Omental fat pad (tissue), 4 donors: ENCODE measurements around the gene MEA1. TPM values are rescaled to one million over a fixed set of nuclear protein-coding genes. Genes with fewer than 3 reads are reported as not detected.

Experiments used
- ATAC-seq: fragments of 150-250 bp; one replicate; pipeline ENCODE4 v1.9.1; 2016; ENCODE audit warnings: mild to moderate bottlenecking, moderate library complexity; ENCODE audit not compliant: low FRiP score
- DNase-seq: peaks from one replicate; pipeline ENCODE4 v3.0.0-alpha.2; 2019; ENCODE audit warnings: low spot score
- CTCF ChIP-seq, 3 donors: fragments of 450-650 bp; IDR thresholded peaks; one replicate each; pipeline ENCODE4 v1.5.1; 2016 to 2017; ENCODE audit warnings: antibody characterized with exemption in 3 of 3, mild to moderate bottlenecking in 3 of 3, moderate library complexity in 2 of 3
- total RNA-seq, 4 donors: library from RNA; depleted of rRNA; stranded (reverse); fragments of >200 nt; gene quantifications; one replicate each; pipeline ENCODE4 v1.1.0, GENCODE V29; 2016

The MEA1 gene
- total RNA-seq, 4 donors from 2014 or later = 39.6 to 67.8 (median 45.5) TPM

- ATAC-seq = no peak
- no peak for DNase-seq
- TF ChIP-seq CTCF (IDR thresholded peaks at IDR 0.05) = no peak
Observed at GRCh38 chr6:43037706-43038105, 24.0 kb upstream of the MEA1 start.

- ATAC-seq = no peak
- no peak for DNase-seq
- TF ChIP-seq CTCF (IDR thresholded peaks at IDR 0.05) = no peak
Observed at GRCh38 chr6:43037197-43037596, 23.5 kb upstream of the MEA1 start.

GRCh38 chr6:43036712-43037111 is 23.0 kb upstream of the MEA1 start:
- ATAC-seq (no peak), DNase-seq (no peak)
- no peak for TF ChIP-seq CTCF (IDR thresholded peaks at IDR 0.05)

DNA sequence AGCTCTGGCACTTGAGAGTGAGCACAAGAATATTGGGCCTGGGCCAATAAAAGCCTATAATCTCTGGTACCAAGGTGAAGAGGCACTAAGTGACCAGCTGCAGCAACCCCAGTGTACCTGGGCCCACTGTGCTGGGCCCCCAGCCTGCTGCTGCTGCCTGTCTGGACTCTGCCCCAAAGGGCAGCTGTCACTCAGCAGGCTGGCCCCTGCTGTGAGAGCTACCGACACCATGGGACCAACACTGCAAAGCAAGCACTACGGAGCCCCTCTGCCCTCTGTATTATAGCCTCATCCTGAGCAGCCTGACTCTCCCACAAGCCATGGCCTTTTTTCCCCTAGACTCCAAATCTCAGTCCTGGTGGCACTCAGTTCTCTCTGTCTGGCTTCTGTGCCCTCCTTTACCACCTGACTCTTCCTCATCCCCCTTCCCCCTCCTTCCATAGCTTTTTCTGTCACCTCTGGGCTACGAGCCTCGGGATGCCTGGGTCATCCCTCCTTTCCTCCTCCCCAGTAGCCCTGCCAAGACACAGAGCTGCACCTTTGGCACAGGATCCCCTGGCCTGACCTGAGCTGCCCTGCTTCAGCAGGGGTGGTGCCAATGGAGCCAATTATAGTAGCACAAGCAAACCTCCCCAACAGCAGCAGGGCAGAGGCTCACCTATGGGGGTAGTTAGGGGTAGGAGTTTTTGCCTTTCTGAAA is 21.9 kb upstream of the MEA1 start:
- no peak for DNase-seq
- ATAC-seq = no peak
- no peak for TF ChIP-seq CTCF (IDR thresholded peaks at IDR 0.05)

DNA sequence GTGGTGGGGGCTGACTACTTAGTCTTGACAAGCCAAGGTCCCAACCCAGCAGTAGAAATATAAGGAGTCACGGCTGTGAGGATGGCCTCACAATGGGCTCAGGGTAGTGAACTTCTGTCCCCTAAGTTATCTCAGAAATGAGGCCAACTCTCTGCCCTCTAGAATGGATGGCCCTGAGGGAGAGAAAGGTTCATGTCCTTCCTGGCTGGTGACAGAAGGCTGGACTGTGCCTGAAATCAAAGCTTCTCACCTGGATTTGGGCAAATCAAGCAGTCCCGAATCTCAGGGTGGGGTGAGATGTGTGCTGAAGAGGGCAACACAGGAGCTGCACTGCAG is 20.4 kb upstream of the MEA1 start:
- no peak for TF ChIP-seq CTCF (IDR thresholded peaks at IDR 0.05)
- ATAC-seq (no peak), DNase-seq (no peak)

GRCh38 chr6:43033496-43034189 is 19.9 kb upstream of the MEA1 start:
- DNase-seq (no peak), ATAC-seq (no peak)
- TF ChIP-seq CTCF (IDR thresholded peaks at IDR 0.05) = no peak

- no peak for TF ChIP-seq CTCF (IDR thresholded peaks at IDR 0.05)
- DNase-seq (no peak), ATAC-seq (no peak)
Observed at GRCh38 chr6:43032326-43032725, 18.6 kb upstream of the MEA1 start.
